Upper lobe of right lung (tissue), 1 donor: ENCODE results near the gene IMMP2L. TPM values are rescaled to one million over a fixed set of nuclear protein-coding genes. Genes with fewer than 3 reads are reported as not detected.

ENCODE experiments used
- ATAC-seq: fragments of 200-7000 bp; cut with Tn5 transposase; one replicate; pipeline ENCODE4 v1.9.1; 2020; ENCODE audit warnings: mild to moderate bottlenecking, moderate library complexity
- DNase-seq: peaks from one replicate; pipeline ENCODE4 v3.0.0-alpha.2; 2020
- H3K27ac ChIP-seq: fragments of 200-600 bp; one replicate; pipeline ENCODE4 v1.8.0; 2022
- H3K27me3 ChIP-seq: fragments of 200-600 bp; one replicate; pipeline ENCODE4 v1.8.0; 2022; ENCODE audit warnings: mild to moderate bottlenecking
- H3K36me3 ChIP-seq: fragments of 200-600 bp; one replicate; pipeline ENCODE4 v1.8.0; 2022
- H3K4me1 ChIP-seq: fragments of 200-600 bp; one replicate; pipeline ENCODE4 v1.8.0; 2022
- H3K4me3 ChIP-seq: fragments of 200-600 bp; one replicate; pipeline ENCODE4 v1.8.0; 2022; ENCODE audit warnings: mild to moderate bottlenecking
- H3K9me3 ChIP-seq: fragments of 200-600 bp; one replicate; pipeline ENCODE4 v1.8.0; 2022
- intact Hi-C: fragments of 100-400 bp; cut with DNase I; formaldehyde crosslinking; loops from one replicate; pipeline ENCODE4 v1.11.0; 2022
- total RNA-seq: library from RNA; stranded (reverse); fragmentation: NEBNext Ultra II Directional; extraction: Animal tissue kit (Norgen Biotek cat#: 25700); gene quantifications from one replicate; pipeline ENCODE4 v1.2.1, GENCODE V29; 2021
- TF ChIP-seq, protein P1 (sequence below): fragments of 200-600 bp; IDR thresholded peaks from one replicate; pipeline ENCODE4 v1.8.0; 2022; ENCODE audit warnings: antibody characterized with exemption
- donor health status: DM: no; HTN: yes; CAD: no; lungs with severe emphysema.

IMMP2L gene
- total RNA-seq, 1 donor from 2014 or later, result 22.0 TPM

- H3K27ac ChIP-seq, result no peak overlapping the region
- intact Hi-C loops, result no loop called here
- no peaks in the 10 kb centered on the region for H3K36me3 ChIP-seq
- no peak for DNase-seq
- H3K4me3 ChIP-seq, result no peak overlapping the region
- H3K4me1 ChIP-seq, result no peaks in the 10 kb centered on the region
- H3K9me3 ChIP-seq, result no peaks in the 10 kb centered on the region
- TF ChIP-seq, protein P1, sequence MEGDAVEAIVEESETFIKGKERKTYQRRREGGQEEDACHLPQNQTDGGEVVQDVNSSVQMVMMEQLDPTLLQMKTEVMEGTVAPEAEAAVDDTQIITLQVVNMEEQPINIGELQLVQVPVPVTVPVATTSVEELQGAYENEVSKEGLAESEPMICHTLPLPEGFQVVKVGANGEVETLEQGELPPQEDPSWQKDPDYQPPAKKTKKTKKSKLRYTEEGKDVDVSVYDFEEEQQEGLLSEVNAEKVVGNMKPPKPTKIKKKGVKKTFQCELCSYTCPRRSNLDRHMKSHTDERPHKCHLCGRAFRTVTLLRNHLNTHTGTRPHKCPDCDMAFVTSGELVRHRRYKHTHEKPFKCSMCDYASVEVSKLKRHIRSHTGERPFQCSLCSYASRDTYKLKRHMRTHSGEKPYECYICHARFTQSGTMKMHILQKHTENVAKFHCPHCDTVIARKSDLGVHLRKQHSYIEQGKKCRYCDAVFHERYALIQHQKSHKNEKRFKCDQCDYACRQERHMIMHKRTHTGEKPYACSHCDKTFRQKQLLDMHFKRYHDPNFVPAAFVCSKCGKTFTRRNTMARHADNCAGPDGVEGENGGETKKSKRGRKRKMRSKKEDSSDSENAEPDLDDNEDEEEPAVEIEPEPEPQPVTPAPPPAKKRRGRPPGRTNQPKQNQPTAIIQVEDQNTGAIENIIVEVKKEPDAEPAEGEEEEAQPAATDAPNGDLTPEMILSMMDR, result no peak
- H3K27me3 ChIP-seq, result no peaks in the 10 kb centered on the region
- ATAC-seq, result no peak
Observed at GRCh38 chr7:111145472-111145871, 416.8 kb downstream of the IMMP2L start.

GRCh38 chr7:111140091-111140865 lies 422.0 kb downstream of the IMMP2L start:
- Histone ChIP-seq H3K27ac (no peak overlapping the region), H3K4me3 (no peak overlapping the region), H3K4me1 (peaks cover 13% of the 10 kb centered on the region), H3K27me3 (no peaks in the 10 kb centered on the region), H3K9me3 (no peaks in the 10 kb centered on the region), H3K36me3 (no peaks in the 10 kb centered on the region)
- intact Hi-C loops, result no loop called here
- no peak for DNase-seq
- no peak for ATAC-seq
- TF ChIP-seq, protein P1, result no peak

DNA sequence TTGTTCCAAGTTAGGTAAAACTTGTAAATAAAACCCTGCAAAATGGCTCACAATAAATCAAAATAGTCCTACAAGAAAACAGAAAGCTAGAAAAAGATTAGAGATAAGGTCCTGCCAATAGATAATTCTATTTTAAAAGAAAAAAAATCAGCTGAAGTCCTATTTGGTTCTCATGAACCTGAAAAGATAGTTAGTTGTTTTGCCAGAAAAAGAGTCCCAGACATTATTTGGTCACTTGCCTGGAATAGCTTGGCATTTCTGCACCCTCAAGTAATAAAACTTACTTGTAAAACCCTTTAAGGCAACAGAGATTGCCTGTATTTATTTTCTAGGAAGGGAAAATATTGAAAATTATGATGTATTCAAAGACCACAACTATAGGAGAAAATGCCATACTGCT lies 423.7 kb downstream of the IMMP2L start:
- H3K27me3 ChIP-seq, result no peaks in the 10 kb centered on the region
- intact Hi-C loops, result no loop called here
- no peak overlapping the region for H3K4me3 ChIP-seq
- peaks cover 13% of the 10 kb centered on the region for H3K4me1 ChIP-seq
- no peak for ATAC-seq
- H3K27ac ChIP-seq, result no peak overlapping the region
- H3K9me3 ChIP-seq, result no peaks in the 10 kb centered on the region
- H3K36me3 ChIP-seq, result no peaks in the 10 kb centered on the region
- no peak for DNase-seq
- TF ChIP-seq, protein P1, result no peak

- H3K36me3 ChIP-seq, result no peaks in the 10 kb centered on the region
- peaks cover 13% of the 10 kb centered on the region for H3K4me1 ChIP-seq
- DNase-seq, result peak; percentile 28
- ATAC-seq, result no peak
- no peaks in the 10 kb centered on the region for H3K9me3 ChIP-seq
- H3K27me3 ChIP-seq, result no peaks in the 10 kb centered on the region
- intact Hi-C loops, result no loop called here
- no peak overlapping the region for H3K4me3 ChIP-seq
- TF ChIP-seq, protein P1, result no peak
- H3K27ac ChIP-seq, result no peak overlapping the region
Observed at GRCh38 chr7:111138193-111138569, 424.1 kb downstream of the IMMP2L start.

DNA sequence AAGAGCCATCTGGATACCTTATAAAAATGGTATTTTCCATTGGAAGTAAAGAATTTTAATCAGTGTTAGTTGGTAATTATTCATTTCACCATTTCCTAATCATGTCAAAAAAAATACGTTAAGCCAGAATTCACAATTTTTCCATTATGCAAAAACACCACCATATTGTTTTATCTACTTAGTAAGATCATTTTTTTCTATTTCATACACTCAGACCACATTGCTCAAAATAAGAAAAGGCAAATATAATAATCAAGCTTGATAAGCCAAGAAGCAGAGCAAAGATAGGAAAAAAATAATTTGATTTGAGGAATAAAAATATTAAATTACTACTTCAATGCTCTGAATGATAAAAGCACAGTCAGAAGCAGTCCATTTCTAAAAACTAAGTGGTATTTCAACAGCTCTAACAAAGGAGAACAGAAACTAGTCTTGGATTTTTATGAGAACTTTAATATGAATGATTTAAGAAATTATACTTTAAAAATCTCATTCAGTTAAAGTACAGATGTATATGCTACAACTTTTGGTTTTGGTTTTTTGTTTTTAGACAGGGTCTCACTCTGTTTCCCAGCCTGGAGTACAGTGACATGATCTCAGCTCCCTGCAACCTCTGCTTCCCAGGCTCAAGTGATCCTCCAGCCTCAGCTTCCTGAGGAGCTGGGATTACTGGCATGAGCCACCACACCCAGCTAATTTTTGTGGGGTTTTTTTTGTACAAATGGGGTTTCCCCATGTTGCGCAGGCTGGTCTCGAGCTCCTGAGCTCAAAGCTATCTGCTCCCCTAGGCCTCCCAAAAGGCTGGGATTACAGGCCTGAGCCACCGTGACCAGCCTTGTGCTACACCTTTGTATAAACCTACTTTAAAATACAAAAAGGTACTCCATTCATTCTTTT lies 424.7 kb downstream of the IMMP2L start:
- Histone ChIP-seq H3K27me3 (no peaks in the 10 kb centered on the region), H3K9me3 (no peaks in the 10 kb centered on the region), H3K4me3 (no peak overlapping the region), H3K27ac (no peak overlapping the region), H3K36me3 (no peaks in the 10 kb centered on the region), H3K4me1 (peaks cover 13% of the 10 kb centered on the region)
- TF ChIP-seq, protein P1, result no peak
- peak; percentile 45 for DNase-seq
- peak; percentile 43 for ATAC-seq
- intact Hi-C loops, result no loop called here
